ENCODE results near the gene CD84.
"Not testable (repeated sequence)": the region's sequence is repeated elsewhere in the genome, so short reads cannot be mapped to it uniquely, and the experiment has no call there.

The CD84 gene

GRCh38 chr1:160498301-160499065 is 80.8 kb downstream of the CD84 start:
- WGBS (ENCODE audit: extremely low coverage, insufficient coverage, insufficient read length) = no CpG with 5 or more reads among the region's 3 CpGs
- H3K4me1 ChIP-seq (ENCODE audit: control insufficient read depth in 1 of 2, insufficient read depth in 2 of 2, low read length in 2 of 2); H4K12ac ChIP-seq (ENCODE audit: low read depth, low read length); H3K4ac ChIP-seq (ENCODE audit: low read depth, low read length); H2AFZ ChIP-seq (ENCODE audit: insufficient read depth, low read length, poor library complexity); H4K91ac ChIP-seq (ENCODE audit: low read depth, low read length); H4K8ac ChIP-seq (ENCODE audit: low read depth, low read length); H2BK12ac ChIP-seq (ENCODE audit: low read length); DNase-seq; H3K9me3 ChIP-seq (ENCODE audit: insufficient read depth, low read depth, low read length); H3K18ac ChIP-seq (ENCODE audit: low read length); H3K79me2 ChIP-seq (ENCODE audit: control insufficient read depth, insufficient read depth, low read length, poor library complexity); H3K79me1 ChIP-seq (ENCODE audit: low read length); H3K9ac ChIP-seq (ENCODE audit: low read length); H3K27ac ChIP-seq (ENCODE audit: low read depth, low read length); H2BK120ac ChIP-seq (ENCODE audit: insufficient read depth, low read length, poor library complexity); H3K36me3 ChIP-seq (ENCODE audit: control insufficient read depth in 1 of 2, insufficient read depth in 2 of 2, low read length in 2 of 2); H3K4me2 ChIP-seq (ENCODE audit: low read length); H3K4me3 ChIP-seq (ENCODE audit: low read depth, low read length); H2AK5ac ChIP-seq (ENCODE audit: low read length); H2BK5ac ChIP-seq (ENCODE audit: low read depth, low read length, poor library complexity); H3K23ac ChIP-seq (ENCODE audit: low read length); H3K14ac ChIP-seq (ENCODE audit: low read length); H3K27me3 ChIP-seq (ENCODE audit: insufficient read depth, low read length): not testable (repeated sequence)

GRCh38 chr1:160496334-160496733 is 83.0 kb downstream of the CD84 start:
- no peak overlapping the region for H4K12ac ChIP-seq (ENCODE audit: low read depth, low read length)
- no peak overlapping the region for H3K9ac ChIP-seq (ENCODE audit: low read length)
- no peak for DNase-seq
- no peak overlapping the region for H3K4me3 ChIP-seq (ENCODE audit: low read depth, low read length)
- H3K36me3 ChIP-seq (ENCODE audit: control insufficient read depth in 1 of 2, insufficient read depth in 2 of 2, low read length in 2 of 2) = no peaks in the 10 kb centered on the region
- H3K79me2 ChIP-seq (ENCODE audit: control insufficient read depth, insufficient read depth, low read length, poor library complexity) = no peaks in the 10 kb centered on the region
- no peaks in the 10 kb centered on the region for H3K27me3 ChIP-seq (ENCODE audit: insufficient read depth, low read length)
- no peak overlapping the region for H4K8ac ChIP-seq (ENCODE audit: low read depth, low read length)
- H3K9me3 ChIP-seq (ENCODE audit: insufficient read depth, low read depth, low read length) = no peaks in the 10 kb centered on the region
- H3K23ac ChIP-seq (ENCODE audit: low read length) = no peak overlapping the region
- H2AK5ac ChIP-seq (ENCODE audit: low read length) = no peak overlapping the region
- no peak overlapping the region for H3K14ac ChIP-seq (ENCODE audit: low read length)
- H2BK5ac ChIP-seq (ENCODE audit: low read depth, low read length, poor library complexity) = no peak overlapping the region
- H3K27ac ChIP-seq (ENCODE audit: low read depth, low read length) = no peak overlapping the region
- no peak overlapping the region for H3K4ac ChIP-seq (ENCODE audit: low read depth, low read length)
- no peak overlapping the region for H2BK12ac ChIP-seq (ENCODE audit: low read length)
- no peak overlapping the region for H4K91ac ChIP-seq (ENCODE audit: low read depth, low read length)
- WGBS (ENCODE audit: extremely low coverage, insufficient coverage, insufficient read length) = no CpG with 5 or more reads among the region's 4 CpGs
- H3K4me2 ChIP-seq (ENCODE audit: low read length) = no peak overlapping the region
- H2AFZ ChIP-seq (ENCODE audit: insufficient read depth, low read length, poor library complexity) = no peak overlapping the region
- no peak overlapping the region for H2BK120ac ChIP-seq (ENCODE audit: insufficient read depth, low read length, poor library complexity)
- no peaks in the 10 kb centered on the region for H3K79me1 ChIP-seq (ENCODE audit: low read length)
- no peak overlapping the region for H3K18ac ChIP-seq (ENCODE audit: low read length)
- H3K4me1 ChIP-seq (ENCODE audit: control insufficient read depth in 1 of 2, insufficient read depth in 2 of 2, low read length in 2 of 2) = no peaks in the 10 kb centered on the region

GRCh38 chr1:160494620-160495019 is 84.7 kb downstream of the CD84 start:
- H3K18ac ChIP-seq (ENCODE audit: low read length) = no peak overlapping the region
- no peaks in the 10 kb centered on the region for H3K79me2 ChIP-seq (ENCODE audit: control insufficient read depth, insufficient read depth, low read length, poor library complexity)
- no peak overlapping the region for H3K4me2 ChIP-seq (ENCODE audit: low read length)
- no peak overlapping the region for H3K4me3 ChIP-seq (ENCODE audit: low read depth, low read length)
- no peak overlapping the region for H4K8ac ChIP-seq (ENCODE audit: low read depth, low read length)
- no peaks in the 10 kb centered on the region for H3K36me3 ChIP-seq (ENCODE audit: control insufficient read depth in 1 of 2, insufficient read depth in 2 of 2, low read length in 2 of 2)
- H3K14ac ChIP-seq (ENCODE audit: low read length) = no peak overlapping the region
- no peak overlapping the region for H3K4ac ChIP-seq (ENCODE audit: low read depth, low read length)
- WGBS (ENCODE audit: extremely low coverage, insufficient coverage, insufficient read length) = no CpG with 5 or more reads among the region's 3 CpGs
- no peak overlapping the region for H2BK120ac ChIP-seq (ENCODE audit: insufficient read depth, low read length, poor library complexity)
- H2BK5ac ChIP-seq (ENCODE audit: low read depth, low read length, poor library complexity) = no peak overlapping the region
- no peak overlapping the region for H2AFZ ChIP-seq (ENCODE audit: insufficient read depth, low read length, poor library complexity)
- no peak overlapping the region for H2AK5ac ChIP-seq (ENCODE audit: low read length)
- no peak overlapping the region for H4K91ac ChIP-seq (ENCODE audit: low read depth, low read length)
- H3K23ac ChIP-seq (ENCODE audit: low read length) = no peak overlapping the region
- no peak overlapping the region for H2BK12ac ChIP-seq (ENCODE audit: low read length)
- no peaks in the 10 kb centered on the region for H3K9me3 ChIP-seq (ENCODE audit: insufficient read depth, low read depth, low read length)
- H3K27ac ChIP-seq (ENCODE audit: low read depth, low read length) = no peak overlapping the region
- no peaks in the 10 kb centered on the region for H3K4me1 ChIP-seq (ENCODE audit: control insufficient read depth in 1 of 2, insufficient read depth in 2 of 2, low read length in 2 of 2)
- H4K12ac ChIP-seq (ENCODE audit: low read depth, low read length) = no peak overlapping the region
- H3K79me1 ChIP-seq (ENCODE audit: low read length) = no peaks in the 10 kb centered on the region
- H3K27me3 ChIP-seq (ENCODE audit: insufficient read depth, low read length) = no peaks in the 10 kb centered on the region
- no peak overlapping the region for H3K9ac ChIP-seq (ENCODE audit: low read length)
- DNase-seq = peak; percentile 84 to 94

GRCh38 chr1:160492617-160493016 is 86.7 kb downstream of the CD84 start:
- H2BK120ac ChIP-seq (ENCODE audit: insufficient read depth, low read length, poor library complexity) = no peak overlapping the region
- H4K91ac ChIP-seq (ENCODE audit: low read depth, low read length) = no peak overlapping the region
- H2AFZ ChIP-seq (ENCODE audit: insufficient read depth, low read length, poor library complexity) = no peak overlapping the region
- no peak overlapping the region for H3K9ac ChIP-seq (ENCODE audit: low read length)
- H3K4me2 ChIP-seq (ENCODE audit: low read length) = no peak overlapping the region
- no peak overlapping the region for H2BK5ac ChIP-seq (ENCODE audit: low read depth, low read length, poor library complexity)
- H3K79me2 ChIP-seq (ENCODE audit: control insufficient read depth, insufficient read depth, low read length, poor library complexity) = no peaks in the 10 kb centered on the region
- no peak for DNase-seq
- H2AK5ac ChIP-seq (ENCODE audit: low read length) = no peak overlapping the region
- H3K4me1 ChIP-seq (ENCODE audit: control insufficient read depth in 1 of 2, insufficient read depth in 2 of 2, low read length in 2 of 2) = no peaks in the 10 kb centered on the region
- H2BK12ac ChIP-seq (ENCODE audit: low read length) = no peak overlapping the region
- no peak overlapping the region for H3K18ac ChIP-seq (ENCODE audit: low read length)
- no peak overlapping the region for H4K8ac ChIP-seq (ENCODE audit: low read depth, low read length)
- no peaks in the 10 kb centered on the region for H3K9me3 ChIP-seq (ENCODE audit: insufficient read depth, low read depth, low read length)
- no peak overlapping the region for H4K12ac ChIP-seq (ENCODE audit: low read depth, low read length)
- H3K79me1 ChIP-seq (ENCODE audit: low read length) = no peaks in the 10 kb centered on the region
- no peak overlapping the region for H3K27ac ChIP-seq (ENCODE audit: low read depth, low read length)
- no peak overlapping the region for H3K4ac ChIP-seq (ENCODE audit: low read depth, low read length)
- no peak overlapping the region for H3K14ac ChIP-seq (ENCODE audit: low read length)
- no peaks in the 10 kb centered on the region for H3K36me3 ChIP-seq (ENCODE audit: control insufficient read depth in 1 of 2, insufficient read depth in 2 of 2, low read length in 2 of 2)
- no CpG with 5 or more reads among the region's 2 CpGs for WGBS (ENCODE audit: extremely low coverage, insufficient coverage, insufficient read length)
- H3K27me3 ChIP-seq (ENCODE audit: insufficient read depth, low read length) = no peaks in the 10 kb centered on the region
- H3K23ac ChIP-seq (ENCODE audit: low read length) = no peak overlapping the region
- no peak overlapping the region for H3K4me3 ChIP-seq (ENCODE audit: low read depth, low read length)

Data from trophoblast cell (in vitro differentiated cells and primary cell).